ENCODE data around the gene SYAP1.
"Not testable (repeated sequence)": the region's sequence is repeated elsewhere in the genome, so short reads cannot be mapped to it uniquely, and the experiment has no call there.

SYAP1 gene

DNA sequence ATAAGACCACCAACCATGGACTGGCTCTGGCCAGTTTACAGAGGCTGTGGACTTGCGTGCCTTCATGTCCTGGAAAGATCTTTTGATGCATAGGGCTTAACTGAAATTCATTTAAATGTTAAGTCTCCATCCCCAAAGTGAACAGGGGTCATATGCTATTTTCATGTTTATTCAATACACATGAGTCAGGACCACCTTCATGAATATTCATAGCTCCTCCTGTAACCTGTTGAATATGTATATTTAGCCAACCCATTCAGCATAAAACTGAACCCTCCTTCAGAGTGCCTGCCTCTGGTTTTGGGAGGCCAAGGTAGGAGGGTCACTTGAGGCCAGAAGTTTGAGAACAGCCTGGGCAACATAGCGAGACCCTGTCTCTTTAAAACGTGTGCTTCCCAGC lies 14.0 kb upstream of the SYAP1 start:
- DNase-seq (ENCODE audit: insufficient read length) (no peak), FAIRE-seq (peak; percentile 27)
- TF ChIP-seq POLR2A (IDR thresholded peaks at IDR 0.05; ENCODE audit: low read depth, low read length): no peak
- TF ChIP-seq POLR2AphosphoS5 (IDR thresholded peaks at IDR 0.05; ENCODE audit: low read depth, low read length): no peak
- no peak for TF ChIP-seq TAF1 (IDR thresholded peaks at IDR 0.05; ENCODE audit: borderline replicate concordance, low read depth, low read length)

DNA sequence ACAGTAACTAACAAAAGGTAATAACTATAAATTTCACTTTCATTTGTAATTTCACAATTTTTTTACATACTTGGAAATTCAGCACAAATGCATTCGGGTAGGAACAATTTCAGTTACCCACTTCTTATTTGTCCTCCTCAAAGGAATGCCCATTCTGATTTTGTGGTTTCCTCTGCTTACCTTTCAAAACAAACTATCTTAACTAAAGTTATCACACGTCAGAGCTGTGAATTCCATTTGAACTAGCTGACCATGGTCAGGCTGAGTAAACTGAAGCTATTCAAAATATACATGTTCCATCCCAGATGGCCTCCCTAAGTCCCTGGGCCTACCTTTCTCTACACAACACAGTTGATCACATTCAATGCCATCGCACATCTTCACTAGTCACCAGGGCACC lies 11.4 kb upstream of the SYAP1 start:
- TF ChIP-seq TAF1 (IDR thresholded peaks at IDR 0.05; ENCODE audit: borderline replicate concordance, low read depth, low read length) (no peak), POLR2AphosphoS5 (IDR thresholded peaks at IDR 0.05; ENCODE audit: low read depth, low read length) (no peak), POLR2A (IDR thresholded peaks at IDR 0.05; ENCODE audit: low read depth, low read length) (no peak)
- no peak for DNase-seq (ENCODE audit: insufficient read length)
- FAIRE-seq: no peak

DNA sequence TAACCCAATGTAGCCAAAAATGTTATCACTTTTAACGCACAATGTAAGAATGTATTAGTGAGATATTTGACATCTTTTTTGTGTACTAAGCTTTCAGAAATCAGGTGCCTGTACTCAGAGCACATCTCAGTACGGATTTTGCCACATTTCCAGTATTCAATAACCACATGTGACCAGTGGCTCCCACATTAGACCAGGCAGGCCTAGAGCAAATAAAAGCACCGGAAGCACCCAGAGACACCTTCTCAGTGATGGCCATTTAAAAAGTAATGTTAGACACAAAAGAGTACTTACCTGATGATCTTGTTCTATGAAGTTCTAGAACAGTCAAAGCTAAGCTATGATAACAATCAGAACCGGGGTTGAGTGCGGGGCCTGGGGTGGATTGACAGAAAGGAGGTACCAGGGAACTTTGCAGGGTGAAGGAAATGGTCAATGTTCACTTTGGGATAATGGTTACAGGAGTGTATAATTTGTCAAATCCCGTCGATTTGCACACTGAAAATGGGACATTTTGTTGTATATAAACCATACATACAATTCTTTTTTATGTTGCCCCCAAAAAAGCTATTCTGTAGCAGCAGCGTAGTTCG lies 8.1 kb upstream of the SYAP1 start:
- DNase-seq (ENCODE audit: insufficient read length) (no peak), FAIRE-seq (peak; percentile 81)
- TF ChIP-seq POLR2A (IDR thresholded peaks at IDR 0.05; ENCODE audit: low read depth, low read length) (no peak), TAF1 (IDR thresholded peaks at IDR 0.05; ENCODE audit: borderline replicate concordance, low read depth, low read length) (no peak), POLR2AphosphoS5 (IDR thresholded peaks at IDR 0.05; ENCODE audit: low read depth, low read length) (no peak)

DNA sequence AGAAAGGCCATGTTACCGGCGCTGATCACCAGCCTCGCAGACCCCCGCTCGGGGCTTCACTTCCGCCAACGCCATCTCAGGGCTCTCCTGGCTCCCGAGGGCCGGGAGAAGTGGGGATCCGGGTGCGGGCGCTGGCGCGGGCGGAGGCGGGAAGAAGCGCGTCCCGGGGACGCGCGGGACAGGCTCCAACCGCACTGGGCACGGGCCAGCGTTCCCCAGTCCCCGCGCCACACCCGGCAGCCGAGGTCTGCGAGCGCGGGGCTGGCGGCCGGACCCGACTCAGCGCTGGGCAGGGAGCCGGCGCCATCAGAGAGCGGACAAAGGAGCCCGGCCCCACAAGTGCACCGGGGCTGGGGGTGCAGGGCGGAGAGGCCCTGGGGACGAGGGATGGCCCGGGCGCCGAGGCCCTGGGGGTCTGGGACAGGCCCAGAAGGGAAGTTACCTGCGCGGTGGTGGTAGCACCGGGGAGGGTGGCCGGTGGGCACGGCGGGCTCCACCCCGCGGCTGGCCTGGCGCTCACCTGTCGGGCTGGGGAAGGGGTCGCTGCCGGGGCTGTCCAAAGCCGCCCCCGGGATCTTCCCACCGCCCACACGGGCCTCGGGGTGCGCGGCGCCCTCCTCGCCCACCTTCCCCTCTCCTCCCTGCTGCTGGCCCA lies 7.4 kb upstream of the SYAP1 start:
- DNase-seq (ENCODE audit: insufficient read length) (peak; percentile 33), FAIRE-seq (no peak)
- no peak for TF ChIP-seq TAF1 (IDR thresholded peaks at IDR 0.05; ENCODE audit: borderline replicate concordance, low read depth, low read length)
- TF ChIP-seq POLR2AphosphoS5 (IDR thresholded peaks at IDR 0.05; ENCODE audit: low read depth, low read length): no peak
- TF ChIP-seq POLR2A (IDR thresholded peaks at IDR 0.05; ENCODE audit: low read depth, low read length): no peak

GRCh38 chrX:16712548-16713155 lies 6.8 kb upstream of the SYAP1 start, which contains the start of gene CTPS2:
TSS of gene CTPS2 (minus strand) at chrX:16712669. CDS start at chrX:16702902, 9,767 bp downstream.
- FAIRE-seq: peak; percentile 96
- TF ChIP-seq POLR2AphosphoS5 (IDR thresholded peaks at IDR 0.05; ENCODE audit: low read depth, low read length) (peak; percentile 54), POLR2A (IDR thresholded peaks at IDR 0.05; ENCODE audit: low read depth, low read length) (peak; percentile 71; the same call in 1 of the 2 replicates), TAF1 (IDR thresholded peaks at IDR 0.05; ENCODE audit: borderline replicate concordance, low read depth, low read length) (peak; percentile 93)
- peak; percentile 66 for DNase-seq (ENCODE audit: insufficient read length)

DNA sequence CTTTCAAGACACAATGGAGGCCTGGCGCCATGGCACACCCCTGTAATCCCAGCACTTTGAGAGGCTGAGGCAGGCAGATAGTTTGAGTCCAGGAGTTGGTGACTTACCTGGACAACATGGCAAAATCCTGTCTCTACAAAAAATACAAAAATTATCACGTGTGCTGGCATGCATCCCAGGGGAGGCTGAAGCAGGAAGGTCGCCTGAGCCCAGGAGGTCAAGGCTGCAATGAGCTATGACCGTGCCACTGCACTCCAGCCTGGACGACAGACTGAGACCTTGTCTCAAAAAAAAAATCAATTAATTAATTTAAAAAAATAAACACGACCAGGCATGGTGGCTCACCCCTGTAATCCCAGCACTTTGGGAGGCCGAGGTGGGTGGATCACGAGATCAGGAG lies 4.9 kb upstream of the SYAP1 start:
- no peak for FAIRE-seq
- TF ChIP-seq POLR2A (IDR thresholded peaks at IDR 0.05; ENCODE audit: low read depth, low read length): no peak
- no peak for TF ChIP-seq TAF1 (IDR thresholded peaks at IDR 0.05; ENCODE audit: borderline replicate concordance, low read depth, low read length)
- no peak for TF ChIP-seq POLR2AphosphoS5 (IDR thresholded peaks at IDR 0.05; ENCODE audit: low read depth, low read length)
- no peak for DNase-seq (ENCODE audit: insufficient read length)

- not testable (repeated sequence) for FAIRE-seq; DNase-seq (ENCODE audit: insufficient read length)
These were observed 3.8 kb upstream of the SYAP1 start for GRCh38 chrX:16715638-16716037.

- not testable (repeated sequence) for FAIRE-seq; DNase-seq (ENCODE audit: insufficient read length)
These were observed 3.0 kb upstream of the SYAP1 start for GRCh38 chrX:16716451-16716850.

- TF ChIP-seq TAF1 (IDR thresholded peaks at IDR 0.05; ENCODE audit: borderline replicate concordance, low read depth, low read length) (no peak), POLR2A (IDR thresholded peaks at IDR 0.05; ENCODE audit: low read depth, low read length) (no peak), POLR2AphosphoS5 (IDR thresholded peaks at IDR 0.05; ENCODE audit: low read depth, low read length) (no peak)
- no peak for DNase-seq (ENCODE audit: insufficient read length)
- no peak for FAIRE-seq
These were observed 533 bp upstream of the SYAP1 start for GRCh38 chrX:16718824-16719333.

DNA sequence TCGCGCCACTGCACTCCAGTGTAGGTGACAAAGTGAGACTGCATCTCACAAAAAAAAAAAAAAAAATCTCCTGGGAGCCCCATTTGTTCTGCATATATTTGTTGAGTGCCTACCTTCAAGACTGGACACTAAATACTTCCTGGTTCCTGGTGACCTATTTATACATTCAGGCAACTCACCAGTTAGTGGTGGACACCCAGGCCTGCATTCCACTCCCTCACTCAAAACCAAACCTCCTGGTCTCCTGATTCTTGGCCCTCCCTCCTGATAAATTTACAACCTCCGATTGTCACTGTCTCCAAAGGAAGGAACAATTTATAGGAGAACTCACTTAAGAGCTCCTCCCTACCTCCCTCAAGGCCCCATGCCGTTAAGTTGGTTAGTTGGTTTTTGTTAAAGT lies 3.1 kb downstream of the SYAP1 start:
- FAIRE-seq: no peak
- TF ChIP-seq POLR2A (IDR thresholded peaks at IDR 0.05; ENCODE audit: low read depth, low read length) (no peak), TAF1 (IDR thresholded peaks at IDR 0.05; ENCODE audit: borderline replicate concordance, low read depth, low read length) (no peak), POLR2AphosphoS5 (IDR thresholded peaks at IDR 0.05; ENCODE audit: low read depth, low read length) (no peak)
- no peak for DNase-seq (ENCODE audit: insufficient read length)

GRCh38 chrX:16725072-16725471 lies 5.7 kb downstream of the SYAP1 start:
- FAIRE-seq (no peak), DNase-seq (ENCODE audit: insufficient read length) (no peak)
- TF ChIP-seq POLR2AphosphoS5 (IDR thresholded peaks at IDR 0.05; ENCODE audit: low read depth, low read length): no peak
- no peak for TF ChIP-seq TAF1 (IDR thresholded peaks at IDR 0.05; ENCODE audit: borderline replicate concordance, low read depth, low read length)
- no peak for TF ChIP-seq POLR2A (IDR thresholded peaks at IDR 0.05; ENCODE audit: low read depth, low read length)

DNA sequence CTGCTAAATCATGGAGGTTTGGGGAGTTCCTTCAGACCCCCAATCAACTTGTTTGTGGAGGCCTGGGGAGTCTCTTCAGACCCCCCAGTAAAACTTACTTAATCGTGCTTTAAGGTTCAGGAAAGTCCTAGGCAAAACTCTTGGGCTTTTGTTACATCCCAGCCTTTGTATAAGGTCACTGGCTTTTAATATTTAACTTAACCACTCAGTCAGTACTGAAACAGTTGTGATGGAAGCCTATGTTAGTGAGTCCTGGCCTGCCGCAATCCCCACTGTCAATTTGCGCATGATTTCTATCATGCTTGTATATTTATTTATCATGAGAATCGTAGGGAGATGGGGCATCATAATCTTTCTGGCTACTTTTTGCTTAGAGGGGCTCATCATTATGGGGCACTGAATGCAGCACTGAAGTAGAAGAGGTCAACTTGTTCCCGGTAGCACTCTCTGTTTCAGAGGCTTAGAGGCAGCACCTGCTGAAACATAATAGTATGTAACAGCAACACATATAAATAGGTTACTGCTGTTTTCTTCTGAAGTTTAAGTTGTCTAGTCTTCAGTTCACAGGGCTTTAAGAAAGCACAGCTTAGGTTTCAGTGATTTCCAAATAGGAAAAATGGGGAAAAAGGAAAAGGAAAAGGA lies 7.1 kb downstream of the SYAP1 start:
- not testable (repeated sequence) for DNase-seq (ENCODE audit: insufficient read length)
- peak; percentile 46 for FAIRE-seq
